D341Med (cell line): ENCODE results near the gene LKAAEAR1.

Experiments used
- DNase-seq: peaks from one replicate; pipeline ENCODE4 v3.0.0; 2012; ENCODE audit warnings: low spot score

LKAAEAR1 gene

DNA sequence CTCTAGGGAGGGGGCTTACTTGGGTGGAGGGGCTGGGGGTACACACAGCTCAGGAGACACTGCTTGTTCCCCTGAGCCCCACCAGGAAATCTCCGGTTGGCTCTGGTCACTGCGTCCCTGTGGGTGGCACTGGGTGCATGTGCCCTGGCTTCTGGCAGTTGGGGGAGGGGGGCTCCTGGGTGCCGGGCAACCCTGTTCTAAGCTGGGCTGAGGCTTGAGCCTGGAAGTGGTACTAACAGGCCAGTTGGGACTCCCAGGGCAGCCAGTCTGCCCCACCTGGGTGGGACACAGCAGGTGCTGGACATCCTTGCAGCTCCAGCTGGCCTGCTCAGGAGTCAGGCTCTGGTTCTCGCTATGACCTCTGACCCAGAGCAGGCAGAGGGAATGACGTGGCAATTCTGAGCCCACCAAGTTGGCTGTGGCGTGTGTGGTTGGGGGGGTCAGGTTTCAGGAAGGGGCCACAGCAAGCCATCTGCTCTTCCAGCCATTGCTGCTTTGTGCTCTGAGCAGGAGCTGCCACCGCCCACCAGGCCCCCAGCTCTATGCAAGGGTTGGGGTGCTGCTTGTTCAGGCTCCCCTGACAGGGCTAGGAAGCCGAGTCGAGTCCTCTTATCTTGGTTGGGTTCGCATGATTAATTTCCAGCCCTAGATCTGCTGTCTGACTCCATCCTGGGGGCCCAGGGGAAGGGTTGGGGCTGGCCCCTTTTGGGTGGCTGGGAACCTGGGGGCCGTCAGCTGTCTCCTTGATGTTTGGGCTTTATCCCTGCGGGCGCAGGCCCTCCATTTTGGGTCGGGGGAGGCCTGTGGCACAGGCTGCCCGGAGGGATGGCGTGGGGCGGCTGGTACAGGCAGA lies 47.6 kb downstream of the LKAAEAR1 start:
- DNase-seq: no peak

DNA sequence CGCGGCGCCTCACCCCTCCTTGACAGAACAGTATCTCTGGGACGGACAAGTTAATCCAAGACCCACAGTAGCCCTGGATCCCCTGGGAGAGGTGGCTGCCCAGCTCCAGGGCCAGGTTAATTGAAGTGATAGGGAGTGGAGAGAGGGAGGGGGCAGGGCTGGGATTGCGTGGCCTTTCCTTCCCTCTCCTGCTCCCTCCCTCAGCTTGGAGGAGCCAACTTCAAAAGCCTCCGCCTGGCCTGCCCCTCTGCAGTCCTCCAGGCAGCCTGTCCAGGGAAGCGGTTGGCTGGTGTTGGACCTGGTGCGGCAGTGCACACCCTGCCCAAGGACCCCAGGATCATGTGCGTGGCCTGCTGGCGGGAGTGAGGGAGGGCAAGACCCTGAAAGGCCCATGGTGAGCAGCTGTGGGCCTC lies 48.3 kb downstream of the LKAAEAR1 start, which contains the start of gene C20orf204:
TSS of gene C20orf204 (plus strand) at position 250 of the 413 bp plus-strand sequence. CDS start at position 392, 142 bp downstream.
- no peak for DNase-seq

DNA sequence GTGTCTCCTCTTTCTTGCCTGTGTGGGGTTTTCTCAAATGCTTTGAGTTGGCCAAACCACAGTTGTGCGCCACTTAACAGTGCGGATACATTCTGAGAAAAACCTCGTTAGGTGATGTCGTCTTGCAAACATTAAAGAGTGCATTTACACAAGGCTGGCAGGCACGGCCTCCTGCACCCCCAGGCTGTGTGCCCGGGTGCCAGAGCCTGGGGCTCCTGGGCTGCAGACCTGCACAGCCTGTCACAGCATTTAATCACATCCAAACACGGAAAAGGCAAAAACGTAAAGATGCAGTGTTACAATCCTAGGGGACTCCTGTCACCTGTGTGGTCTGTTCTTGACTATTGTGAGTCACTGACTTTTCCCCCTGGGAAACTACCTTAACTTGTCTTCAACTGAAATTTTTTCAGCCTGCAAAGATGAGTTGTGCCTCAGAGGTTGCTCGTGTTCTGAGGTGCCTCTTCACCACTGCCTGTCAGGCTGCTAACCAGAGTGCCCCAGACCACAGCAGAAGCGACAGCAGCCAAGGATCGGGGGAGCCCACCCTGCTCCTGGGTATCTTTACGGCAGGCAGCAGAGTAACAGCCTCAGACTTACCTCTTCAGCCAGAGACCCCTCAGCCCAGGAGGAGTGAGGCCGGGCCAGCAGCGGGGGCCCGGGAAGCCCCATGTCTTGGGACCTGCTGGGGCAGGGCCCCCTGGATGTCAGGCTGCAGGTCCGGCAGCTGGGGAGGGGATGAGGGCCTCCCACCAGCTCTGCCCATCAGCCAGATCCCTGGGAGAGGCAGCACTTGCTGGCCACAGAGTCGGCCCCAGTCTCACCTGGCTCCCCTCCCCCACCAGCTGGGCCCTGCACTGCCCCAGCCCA lies 48.9 kb downstream of the LKAAEAR1 start:
- DNase-seq: no peak

DNA sequence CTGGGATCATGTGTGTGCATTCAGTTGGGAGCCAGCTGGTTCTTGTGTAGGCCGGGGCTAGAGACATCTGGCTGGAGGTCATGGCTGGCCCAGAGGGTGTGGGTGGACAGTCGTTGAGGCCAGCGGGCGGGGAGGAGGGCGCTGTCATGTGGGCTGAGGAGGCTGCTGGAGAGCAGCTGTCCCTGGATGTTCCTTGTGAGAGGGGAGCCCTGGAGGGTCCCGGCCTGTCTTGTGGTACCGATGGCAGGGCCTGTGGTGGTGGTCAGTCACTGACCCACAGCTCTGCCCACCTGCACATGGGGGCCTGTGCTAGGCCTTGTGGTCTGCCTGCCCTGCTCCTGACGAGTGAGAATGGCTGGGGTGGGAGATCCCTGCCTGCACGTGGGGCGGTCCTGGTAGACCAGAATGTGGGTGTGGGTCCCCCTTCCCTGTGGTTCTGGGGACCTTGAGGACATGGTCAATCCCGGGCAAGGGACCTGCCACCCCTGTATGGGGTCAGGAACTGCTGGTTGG lies 50.2 kb downstream of the LKAAEAR1 start:
- DNase-seq: no peak
